OCI-LY7 (cell line): ENCODE data around the gene GLI3. TPM values are rescaled to one million over a fixed set of nuclear protein-coding genes. Genes with fewer than 3 reads are reported as not detected.

Source experiments
- small RNA-seq: library from RNA; depleted of rRNA; stranded (forward); fragments of <200 nt; gene quantifications from one replicate; pipeline ENCODE3, GENCODE V24; 2014
- total RNA-seq, 2 experiments: library from RNA; depleted of rRNA in 1 of 2; stranded (reverse); fragments of >200 nt in 1 of 2; shearing (Covaris generic) in 1 of 2; gene quantifications; 2 replicates each; pipeline ENCODE4 v1.2.3, GENCODE V29; 2014 to 2022

GLI3 gene
- total RNA-seq, 2 experiments from 2014 or later, result not detected

Small RNA genes lying within 50 kb of the gene (small RNA-seq; reads per million reads assigned to genes)
- not detected for gene HMGN2P30
